ENCODE measurements around the gene FAM222B.

FAM222B gene

GRCh38 chr17:28745786-28746411 is 96.7 kb downstream of the FAM222B start:
- H3K4me2 ChIP-seq (ENCODE audit: low read length): peak overlapping the region; percentile 99
- no peaks in the 10 kb centered on the region for H3K27me3 ChIP-seq (ENCODE audit: control insufficient read depth, low read length)
- H3K4me3 ChIP-seq (ENCODE audit: low read length): peak overlapping the region; percentile 97
- H3K27ac ChIP-seq (ENCODE audit: low read depth, low read length): peak overlapping the region; percentile 90
- TF ChIP-seq EZH2phosphoT487 (IDR thresholded peaks at IDR 0.05; ENCODE audit: borderline replicate concordance, low read length) (no peak), CTCF (IDR thresholded peaks at IDR 0.05; ENCODE audit: low read depth, low read length, poor library complexity, severe bottlenecking) (no peak)
- peaks cover 60% of the 10 kb centered on the region for H3K79me2 ChIP-seq (ENCODE audit: control insufficient read depth, low read length)
- peaks cover 27% of the 10 kb centered on the region for H4K20me1 ChIP-seq (ENCODE audit: control insufficient read depth, insufficient read depth, low read depth, low read length)
- no peaks in the 10 kb centered on the region for H3K9me3 ChIP-seq (ENCODE audit: control insufficient read depth, insufficient read depth, low read length)
- peaks cover 32% of the 10 kb centered on the region for H3F3A ChIP-seq (ENCODE audit: control insufficient read depth, insufficient read depth)
- H3K36me3 ChIP-seq (ENCODE audit: control insufficient read depth, low read length): peaks cover 74% of the 10 kb centered on the region
- H3K4me1 ChIP-seq (ENCODE audit: control insufficient read depth, low read length): peaks cover 57% of the 10 kb centered on the region
- H3K9me2 ChIP-seq (replicated peaks; ENCODE audit: control insufficient read depth, low read length): no peaks in the 10 kb centered on the region

- Histone ChIP-seq H3F3A (ENCODE audit: control insufficient read depth, insufficient read depth) (peaks cover 33% of the 10 kb centered on the region), H3K4me2 (ENCODE audit: low read length) (peak overlapping the region; percentile 99), H3K27me3 (ENCODE audit: control insufficient read depth, low read length) (no peaks in the 10 kb centered on the region), H3K4me3 (ENCODE audit: low read length) (peak overlapping the region; percentile 97), H3K79me2 (ENCODE audit: control insufficient read depth, low read length) (peaks cover 59% of the 10 kb centered on the region), H4K20me1 (ENCODE audit: control insufficient read depth, insufficient read depth, low read depth, low read length) (peaks cover 20% of the 10 kb centered on the region), H3K27ac (ENCODE audit: low read depth, low read length) (peak overlapping the region; percentile 90), H3K36me3 (ENCODE audit: control insufficient read depth, low read length) (peaks cover 74% of the 10 kb centered on the region), H3K9me3 (ENCODE audit: control insufficient read depth, insufficient read depth, low read length) (no peaks in the 10 kb centered on the region), H3K4me1 (ENCODE audit: control insufficient read depth, low read length) (peaks cover 60% of the 10 kb centered on the region), H3K9me2 (replicated peaks; ENCODE audit: control insufficient read depth, low read length) (no peaks in the 10 kb centered on the region)
- no peak for TF ChIP-seq EZH2phosphoT487 (IDR thresholded peaks at IDR 0.05; ENCODE audit: borderline replicate concordance, low read length)
- no peak for TF ChIP-seq CTCF (IDR thresholded peaks at IDR 0.05; ENCODE audit: low read depth, low read length, poor library complexity, severe bottlenecking)
Measured at GRCh38 chr17:28744972-28745785, 97.4 kb downstream of the FAM222B start.

GRCh38 chr17:28744104-28744971 is 98.3 kb downstream of the FAM222B start:
- no peaks in the 10 kb centered on the region for H3K9me2 ChIP-seq (replicated peaks; ENCODE audit: control insufficient read depth, low read length)
- no peaks in the 10 kb centered on the region for H3K27me3 ChIP-seq (ENCODE audit: control insufficient read depth, low read length)
- H4K20me1 ChIP-seq (ENCODE audit: control insufficient read depth, insufficient read depth, low read depth, low read length): peaks cover 20% of the 10 kb centered on the region
- H3K4me1 ChIP-seq (ENCODE audit: control insufficient read depth, low read length): peaks cover 63% of the 10 kb centered on the region
- peaks cover 29% of the 10 kb centered on the region for H3F3A ChIP-seq (ENCODE audit: control insufficient read depth, insufficient read depth)
- no peak for TF ChIP-seq EZH2phosphoT487 (IDR thresholded peaks at IDR 0.05; ENCODE audit: borderline replicate concordance, low read length)
- no peak for TF ChIP-seq CTCF (IDR thresholded peaks at IDR 0.05; ENCODE audit: low read depth, low read length, poor library complexity, severe bottlenecking)
- H3K9me3 ChIP-seq (ENCODE audit: control insufficient read depth, insufficient read depth, low read length): no peaks in the 10 kb centered on the region
- peak overlapping the region; percentile 97 for H3K4me3 ChIP-seq (ENCODE audit: low read length)
- peak overlapping the region; percentile 99 for H3K4me2 ChIP-seq (ENCODE audit: low read length)
- H3K27ac ChIP-seq (ENCODE audit: low read depth, low read length): peak overlapping the region; percentile 90
- H3K79me2 ChIP-seq (ENCODE audit: control insufficient read depth, low read length): peaks cover 62% of the 10 kb centered on the region
- H3K36me3 ChIP-seq (ENCODE audit: control insufficient read depth, low read length): peaks cover 70% of the 10 kb centered on the region

Measured in DOHH2 (cell line).